IMR-90 (cell line): ENCODE measurements around the gene ATG7. TPM values are rescaled to one million over a fixed set of nuclear protein-coding genes. Genes with fewer than 3 reads are reported as not detected.
A peak's percentile ranks its signal among the peaks of the same experiment; 100 is the strongest.
"Not testable (repeated sequence)": the region's sequence is repeated elsewhere in the genome, so short reads cannot be mapped to it uniquely, and the experiment has no call there.

Experiments
- ATAC-seq: fragments of 200-7000 bp; cut with Tn5 transposase; 2 replicates; pipeline ENCODE4 v1.9.1; 2020; ENCODE audit warnings: low read depth, mild to moderate bottlenecking, moderate library complexity
- BruUV-seq: library from RNA; stranded (reverse); fragments of 400-500 nt; replicated peaks from 2 replicates; lab custom pipeline; 2021; lab: Mats Ljungman, UMichigan
- CTCF ChIA-PET: fragments of 300-600 bp; formaldehyde crosslinking; extraction: SDS; loops from one replicate; lab custom pipeline; 2021; ENCODE audit warnings: antibody characterized with exemption; lab: Yijun Ruan, JAX
- POLR2A ChIA-PET: fragments of 300-600 bp; sonication (Branson Sonifier 250); formaldehyde crosslinking; loops from one replicate; lab custom pipeline; 2022; ENCODE audit warnings: antibody characterized with exemption; ENCODE audit not compliant: unreplicated experiment; lab: Charles Lee
- DNase-seq: peaks from one replicate; pipeline ENCODE4 v3.0.0; 2013
- H2AFZ ChIP-seq: replicated peaks from 2 replicates; pipeline ENCODE3; 2013; ENCODE audit warnings: low read length, mild to moderate bottlenecking; ENCODE audit not compliant: poor library complexity
- H2AK5ac ChIP-seq: 2 replicates; pipeline ENCODE4 v1.6.1; 2013; ENCODE audit warnings: low read depth, low read length, inconsistent platforms
- H2AK9ac ChIP-seq: replicated peaks from 2 replicates; pipeline ENCODE3; 2013; ENCODE audit warnings: mild to moderate bottlenecking, low read depth, low read length, moderate library complexity; ENCODE audit not compliant: poor library complexity
- H2BK120ac ChIP-seq: 2 replicates; pipeline ENCODE4 v1.6.1; 2013; ENCODE audit warnings: low read depth, low read length, inconsistent platforms
- H2BK15ac ChIP-seq: 3 replicates; pipeline ENCODE4 v1.6.1; 2013; ENCODE audit warnings: low read depth, low read length, inconsistent platforms
- H2BK20ac ChIP-seq: 2 replicates; pipeline ENCODE4 v1.6.1; 2013; ENCODE audit warnings: low read depth, mild to moderate bottlenecking, inconsistent platforms, low read length, moderate library complexity
- H2BK5ac ChIP-seq: 2 replicates; pipeline ENCODE4 v1.6.1; 2013; ENCODE audit warnings: mild to moderate bottlenecking, low read depth, low read length, inconsistent platforms; ENCODE audit not compliant: poor library complexity, severe bottlenecking
- H3K14ac ChIP-seq: replicated peaks from 2 replicates; pipeline ENCODE4 v1.6.1; 2013; ENCODE audit warnings: low read depth, low read length, inconsistent platforms
- H3K18ac ChIP-seq: 2 replicates; pipeline ENCODE4 v1.6.1; 2013; ENCODE audit warnings: low read depth, low read length, control low read depth
- H3K23ac ChIP-seq: 2 replicates; pipeline ENCODE4 v1.6.1; 2013; ENCODE audit warnings: low read depth, low read length, inconsistent platforms
- H3K27ac ChIP-seq: 2 replicates; pipeline ENCODE4 v1.5.1; 2013; ENCODE audit warnings: mild to moderate bottlenecking, control low read depth, low read length; ENCODE audit not compliant: insufficient read depth
- H3K27me3 ChIP-seq: 2 replicates; pipeline ENCODE4 v1.6.1; 2013; ENCODE audit warnings: low read length; ENCODE audit not compliant: control insufficient read depth, insufficient read depth
- H3K36me3 ChIP-seq: 2 replicates; pipeline ENCODE4 v1.6.1; 2013; ENCODE audit warnings: low read length, mixed read lengths; ENCODE audit not compliant: control insufficient read depth, insufficient read depth
- H3K4ac ChIP-seq: 2 replicates; pipeline ENCODE4 v1.6.1; 2013; ENCODE audit warnings: low read depth, low read length, inconsistent platforms
- H3K4me1 ChIP-seq: 2 replicates; pipeline ENCODE4 v1.6.1; 2013; ENCODE audit warnings: low read length, mixed read lengths; ENCODE audit not compliant: control insufficient read depth, insufficient read depth
- H3K4me2 ChIP-seq: 2 replicates; pipeline ENCODE4 v1.6.1; 2013; ENCODE audit warnings: low read depth, mild to moderate bottlenecking, control low read depth, low read length, moderate library complexity
- H3K4me3 ChIP-seq: 2 replicates; pipeline ENCODE4 v1.5.1; 2013; ENCODE audit warnings: low read depth, mild to moderate bottlenecking, control low read depth, low read length, moderate library complexity; ENCODE audit not compliant: insufficient read depth
- H3K56ac ChIP-seq: 2 replicates; pipeline ENCODE4 v1.6.1; 2013; ENCODE audit warnings: low read length, inconsistent platforms; ENCODE audit not compliant: insufficient read depth; ENCODE audit errors: extremely low read depth
- H3K79me1 ChIP-seq, 2 experiments: 2 replicates each; pipeline ENCODE4 v1.6.1; 2013; ENCODE audit warnings: low read length in 2 of 2, inconsistent platforms in 1 of 2, low read depth in 1 of 2
- H3K9ac ChIP-seq: 2 replicates; pipeline ENCODE4 v1.6.1; 2013; ENCODE audit warnings: low read depth, low read length, control low read depth
- H3K9me1 ChIP-seq: 2 replicates; pipeline ENCODE4 v1.6.1; 2013; ENCODE audit warnings: low read length, inconsistent platforms; ENCODE audit not compliant: insufficient read depth
- H3K9me3 ChIP-seq: 2 replicates; pipeline ENCODE4 v1.6.1; 2013; ENCODE audit warnings: low read length; ENCODE audit not compliant: control insufficient read depth, insufficient read depth
- H4K20me1 ChIP-seq: 2 replicates; pipeline ENCODE4 v1.6.1; 2013; ENCODE audit warnings: low read length, inconsistent platforms; ENCODE audit not compliant: insufficient read depth
- H4K5ac ChIP-seq: 2 replicates; pipeline ENCODE4 v1.6.1; 2013; ENCODE audit warnings: mild to moderate bottlenecking, low read depth, low read length, control low read depth
- H4K8ac ChIP-seq, 2 experiments: 2 replicates each; pipeline ENCODE4 v1.6.1; 2013; ENCODE audit warnings: low read depth in 2 of 2, low read length in 2 of 2, control low read depth in 1 of 2, inconsistent platforms in 1 of 2
- H4K91ac ChIP-seq: 2 replicates; pipeline ENCODE4 v1.6.1; 2013; ENCODE audit warnings: low read depth, low read length, inconsistent platforms; ENCODE audit not compliant: insufficient read depth
- WGBS, 2 experiments: methylation state at CpG; one replicate each; pipeline versions ENCODE4 v1.1.5 to v1.1.7; 2013; ENCODE audit warnings: missing lambda C conversion rate in 2 of 2; ENCODE audit not compliant: insufficient read length in 1 of 2; ENCODE audit errors: extremely low coverage in 2 of 2; 5-methylcytosine and 5-hydroxymethylcytosine counted together
- dilution Hi-C: fragments of 300-500 bp; cut with HindIII; formaldehyde crosslinking; loops from one replicate; pipeline ENCODE4 v1.14.3; 2018; ENCODE audit warnings: low sequenced_read_pairs; ENCODE audit not compliant: unreplicated experiment
- in situ Hi-C: fragments of 300-500 bp; cut with MboI; formaldehyde crosslinking; loops from 3 replicates; pipeline ENCODE4 v1.14.3; 2019; ENCODE audit warnings: low sequenced_read_pairs, inconsistent platforms, mixed read lengths
- intact Hi-C: fragments of 100-400 bp; cut with micrococcal nuclease; formaldehyde crosslinking; loops from 2 replicates; pipeline ENCODE4 v1.10.0; 2022
- polyA plus RNA-seq, 3 experiments: library from polyadenylated mRNA; depleted of rRNA; stranded (reverse); fragments of >200 nt; gene quantifications; 2 replicates each; pipeline ENCODE4 v1.2.3, GENCODE V29; 2012; ENCODE audit warnings: low replicate concordance in 1 of 3
- total RNA-seq: library from RNA; depleted of rRNA; stranded (reverse); fragments of >200 nt; gene quantifications from 2 replicates; pipeline ENCODE4 v1.2.3, GENCODE V29; 2012

The ATG7 gene
- total and polyA plus RNA-seq, 2 of the 4 experiments (the other 2 are of a cell fraction) = 15.6 to 51.4 TPM

- dilution Hi-C loops, H4K5ac ChIP-seq, H3K27me3 ChIP-seq, H2BK20ac ChIP-seq, CTCF ChIA-PET, H3K4me3 ChIP-seq, H2AFZ ChIP-seq, H4K91ac ChIP-seq, H3K36me3 ChIP-seq, in situ Hi-C loops, H2AK9ac ChIP-seq, H3K4me2 ChIP-seq, H2BK120ac ChIP-seq, H3K27ac ChIP-seq, H2AK5ac ChIP-seq, H3K23ac ChIP-seq, H3K56ac ChIP-seq, H2BK15ac ChIP-seq, H3K9me3 ChIP-seq, H3K9ac ChIP-seq, ATAC-seq, BruUV-seq, H3K18ac ChIP-seq, H4K8ac ChIP-seq, POLR2A ChIA-PET, H4K20me1 ChIP-seq, intact Hi-C loops, H3K14ac ChIP-seq, DNase-seq, H2BK5ac ChIP-seq, H3K4ac ChIP-seq: not testable (repeated sequence)
- Histone ChIP-seq H3K4me1 (peaks cover 22% of the 10 kb centered on the region), H3K79me1 (peaks cover 9 to 29% of the 10 kb centered on the region in 2 experiments), H3K9me1 (peaks cover 15% of the 10 kb centered on the region)
- WGBS, 2 experiments = 95% methylated on average over 4 of the region's 20 CpGs; no CpG with 5 or more reads in 1 of the 2 experiments
Measured at GRCh38 chr3:11511606-11512005, 239.4 kb downstream of the ATG7 start.

GRCh38 chr3:11513125-11513816 is 241.1 kb downstream of the ATG7 start:
- H2AFZ ChIP-seq, H3K9ac ChIP-seq, H3K56ac ChIP-seq, intact Hi-C loops, in situ Hi-C loops, DNase-seq, H3K9me3 ChIP-seq, H4K5ac ChIP-seq, POLR2A ChIA-PET, H4K20me1 ChIP-seq, H3K4me2 ChIP-seq, H3K27me3 ChIP-seq, BruUV-seq, H2AK9ac ChIP-seq, ATAC-seq, H3K4me3 ChIP-seq, H3K18ac ChIP-seq, H3K27ac ChIP-seq, dilution Hi-C loops, H3K36me3 ChIP-seq, CTCF ChIA-PET: not testable (repeated sequence)
- H3K23ac ChIP-seq = peak overlapping the region; percentile 69; the same call in 1 of the 2 replicates
- peak overlapping the region; percentile 82; the same call in 1 of the 2 replicates for H2AK5ac ChIP-seq
- H2BK5ac ChIP-seq = peak overlapping the region; percentile 73
- peak overlapping the region; percentile 77 for H2BK20ac ChIP-seq
- H3K9me1 ChIP-seq = peaks cover 15% of the 10 kb centered on the region
- H2BK120ac ChIP-seq = peak overlapping the region; percentile 84
- H3K14ac ChIP-seq = peak overlapping the region; percentile 75
- peaks cover 19% of the 10 kb centered on the region for H3K4me1 ChIP-seq
- WGBS, 2 experiments = 98% methylated on average over 6 of the region's 27 CpGs; no CpG with 5 or more reads in 1 of the 2 experiments
- H4K8ac ChIP-seq = peak overlapping the region; percentile 2 to 77; a peak in 2 of 4 replicates
- peaks cover 9 to 26% of the 10 kb centered on the region in 2 experiments for H3K79me1 ChIP-seq
- H3K4ac ChIP-seq = peak overlapping the region; percentile 87
- H4K91ac ChIP-seq = peak overlapping the region; percentile 22
- peak overlapping the region; percentile 72; the same call in 2 of the 3 replicates for H2BK15ac ChIP-seq
